Natural killer cell (primary cell): ENCODE measurements around the gene USH2A. TPM values are rescaled to one million over a fixed set of nuclear protein-coding genes. Genes with fewer than 3 reads are reported as not detected.

Source experiments
- ATAC-seq, 3 donors: fragments of 150-1000 bp in 2 of 3; fragments of 200-7000 bp in 1 of 3; cut with Tn5 transposase; 1 replicate in 1 of 3; 2 replicates in 2 of 3; pipeline ENCODE4 v1.10.0; 2021; ENCODE audit warnings: mild to moderate bottlenecking in 2 of 3, moderate library complexity in 2 of 3
- DNase-seq, 2 donors: peaks; one replicate each; pipeline versions ENCODE4 v3.0.0 to v3.0.0-alpha.2; 2013 to 2021; ENCODE audit warnings: mixed read lengths in 1 of 2
- H3K27ac ChIP-seq: one replicate; pipeline ENCODE4 v1.5.1; 2013; ENCODE audit warnings: mild to moderate bottlenecking, low read length
- H3K27me3 ChIP-seq: one replicate; pipeline ENCODE4 v1.6.1; 2013; ENCODE audit warnings: low read length; ENCODE audit not compliant: control insufficient read depth, insufficient read depth
- H3K36me3 ChIP-seq: one replicate; pipeline ENCODE4 v1.6.1; 2013; ENCODE audit warnings: low read length; ENCODE audit not compliant: control insufficient read depth, insufficient read depth
- H3K4me1 ChIP-seq: one replicate; pipeline ENCODE4 v1.6.1; 2013; ENCODE audit warnings: low read length; ENCODE audit not compliant: control insufficient read depth, insufficient read depth
- H3K4me3 ChIP-seq: one replicate; pipeline ENCODE4 v1.5.1; 2013; ENCODE audit warnings: low read length
- H3K9me3 ChIP-seq: one replicate; pipeline ENCODE4 v1.6.1; 2013; ENCODE audit warnings: low read length; ENCODE audit not compliant: control insufficient read depth, insufficient read depth
- H3K27ac Mint-ChIP-seq, 2 donors: one replicate each; pipeline ENCODE4 v1.8.0; 2022; ENCODE audit warnings: mild to moderate bottlenecking in 2 of 2, mixed read lengths in 2 of 2, moderate library complexity in 1 of 2
- H3K27me3 Mint-ChIP-seq, 2 donors: one replicate each; pipeline ENCODE4 v1.8.0; 2022; ENCODE audit warnings: low read depth in 2 of 2, mixed read lengths in 2 of 2
- H3K36me3 Mint-ChIP-seq: one replicate; pipeline ENCODE4 v1.8.0; 2022; ENCODE audit warnings: mixed read lengths
- H3K4me1 Mint-ChIP-seq, 2 donors: one replicate each; pipeline ENCODE4 v1.8.0; 2022; ENCODE audit warnings: mixed read lengths in 2 of 2
- H3K4me3 Mint-ChIP-seq: one replicate; pipeline ENCODE4 v1.8.0; 2022; ENCODE audit warnings: mild to moderate bottlenecking, moderate library complexity, mixed read lengths
- H3K9me3 Mint-ChIP-seq, 2 donors: one replicate each; pipeline ENCODE4 v1.8.0; 2022; ENCODE audit warnings: mixed read lengths in 2 of 2
- CTCF ChIP-seq: fragments of 200-600 bp; IDR thresholded peaks from one replicate; pipeline ENCODE4 v1.8.0; 2022; ENCODE audit warnings: antibody characterized with exemption
- WGBS: methylation state at CpG from one replicate; pipeline ENCODE4 v1.1.7; 2013; ENCODE audit warnings: missing lambda C conversion rate; ENCODE audit not compliant: insufficient coverage; 5-methylcytosine and 5-hydroxymethylcytosine counted together
- intact Hi-C: fragments of 100-400 bp; cut with micrococcal nuclease; formaldehyde crosslinking; loops from one replicate; pipeline ENCODE4 v1.14.2; 2022
- total RNA-seq, 4 donors: library from RNA; stranded (reverse); fragments of 120-200 nt in 1 of 4; gene quantifications; one replicate each; pipeline versions ENCODE4 v1.2.3 to v1.2.4, GENCODE V29; 2013 to 2022

Gene USH2A
- total RNA-seq, 3 donors from 2014 or later (not counting 1 experiment from before 2014, with no cell fraction given): not detected

DNA sequence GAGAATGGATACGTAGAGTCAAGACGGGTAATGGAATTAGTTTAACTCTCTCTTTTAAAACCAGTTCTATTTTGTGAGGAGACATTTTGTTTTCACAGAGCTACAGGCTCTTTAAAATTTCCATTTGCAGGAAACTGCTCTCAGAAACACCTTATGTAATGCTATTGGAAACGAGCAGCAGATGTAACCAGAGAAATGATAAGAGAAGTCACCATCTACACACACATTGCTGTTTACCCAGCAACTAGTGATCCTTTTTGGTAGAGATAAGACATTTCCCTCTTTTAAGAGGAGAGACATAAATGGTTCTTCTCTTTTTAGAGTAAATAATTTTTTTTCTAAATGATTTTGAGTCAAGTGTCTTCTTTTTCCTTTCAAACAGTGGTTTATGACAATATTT, 775.5 kb downstream of the USH2A start:
- no peak overlapping the region for H3K4me3 Mint-ChIP-seq

DNA sequence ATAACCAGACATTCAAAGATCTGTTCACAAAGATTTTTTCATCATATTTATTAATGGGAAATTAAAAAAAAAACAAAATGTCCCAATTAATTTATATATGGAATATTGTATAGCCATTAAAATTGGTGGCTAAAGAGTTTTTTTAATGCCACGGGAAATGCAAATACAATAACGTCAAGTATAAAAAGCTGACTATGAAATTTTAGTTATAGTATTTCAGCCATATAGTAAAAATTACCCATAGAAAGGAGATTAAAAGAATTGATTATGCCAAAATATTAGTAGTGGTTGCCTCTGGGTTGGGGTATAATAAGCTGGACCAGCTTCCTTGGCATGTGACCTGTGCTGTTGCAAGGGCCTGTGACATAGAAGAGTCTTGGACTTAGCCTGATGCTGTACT, 777.4 kb downstream of the USH2A start:
- Mint-ChIP-seq H3K27me3 (no peaks in the 10 kb centered on the region), H3K4me3 (no peak overlapping the region), H3K27ac (no peak overlapping the region), H3K36me3 (no peaks in the 10 kb centered on the region), H3K9me3 (peaks cover 6 to 11% of the 10 kb centered on the region in 2 donors), H3K4me1 (no peaks in the 10 kb centered on the region)
- no CpG with 5 or more reads among the region's 2 CpGs for WGBS
- ATAC-seq (no peak), DNase-seq (no peak)
- Histone ChIP-seq H3K27ac (no peak overlapping the region), H3K4me3 (no peak overlapping the region), H3K36me3 (no peaks in the 10 kb centered on the region), H3K9me3 (peaks cover 2% of the 10 kb centered on the region), H3K4me1 (no peaks in the 10 kb centered on the region), H3K27me3 (no peaks in the 10 kb centered on the region)
- no peak for TF ChIP-seq CTCF
- intact Hi-C loops: no loop called here

More for the DNA sequence above, 775.5 kb downstream of the USH2A start:
- peaks cover 6 to 11% of the 10 kb centered on the region in 2 donors for H3K9me3 Mint-ChIP-seq
- peaks cover 2% of the 10 kb centered on the region for H3K9me3 ChIP-seq
- no peaks in the 10 kb centered on the region for H3K27me3 Mint-ChIP-seq
- DNase-seq (no peak), ATAC-seq (no peak)
- H3K36me3 ChIP-seq: no peaks in the 10 kb centered on the region
- H3K4me1 Mint-ChIP-seq: no peaks in the 10 kb centered on the region
- H3K27ac ChIP-seq: no peak overlapping the region
- H3K27me3 ChIP-seq: no peaks in the 10 kb centered on the region
- no peak overlapping the region for H3K4me3 ChIP-seq
- H3K4me1 ChIP-seq: no peaks in the 10 kb centered on the region
- TF ChIP-seq CTCF: no peak
- H3K27ac Mint-ChIP-seq: no peak overlapping the region
- H3K36me3 Mint-ChIP-seq: no peaks in the 10 kb centered on the region
- intact Hi-C loops: no loop called here
- 91% methylated on average over 2 of the region's 3 CpGs for WGBS

- peaks cover 2% of the 10 kb centered on the region for H3K9me3 ChIP-seq
- H3K4me1 Mint-ChIP-seq: no peaks in the 10 kb centered on the region
- no peaks in the 10 kb centered on the region for H3K36me3 ChIP-seq
- no peaks in the 10 kb centered on the region for H3K4me1 ChIP-seq
- no peaks in the 10 kb centered on the region for H3K36me3 Mint-ChIP-seq
- no peaks in the 10 kb centered on the region for H3K27me3 Mint-ChIP-seq
- intact Hi-C loops: no loop called here
- WGBS: 94% methylated on average over 4 of the region's 4 CpGs
- no peaks in the 10 kb centered on the region for H3K27me3 ChIP-seq
- DNase-seq (no peak), ATAC-seq (no peak)
- TF ChIP-seq CTCF: no peak
- no peak overlapping the region for H3K27ac Mint-ChIP-seq
- peaks cover 6 to 11% of the 10 kb centered on the region in 2 donors for H3K9me3 Mint-ChIP-seq
- no peak overlapping the region for H3K4me3 ChIP-seq
- H3K27ac ChIP-seq: no peak overlapping the region
- no peak overlapping the region for H3K4me3 Mint-ChIP-seq
These were observed 778.1 kb downstream of the USH2A start for GRCh38 chr1:215645182-215645581.

DNA sequence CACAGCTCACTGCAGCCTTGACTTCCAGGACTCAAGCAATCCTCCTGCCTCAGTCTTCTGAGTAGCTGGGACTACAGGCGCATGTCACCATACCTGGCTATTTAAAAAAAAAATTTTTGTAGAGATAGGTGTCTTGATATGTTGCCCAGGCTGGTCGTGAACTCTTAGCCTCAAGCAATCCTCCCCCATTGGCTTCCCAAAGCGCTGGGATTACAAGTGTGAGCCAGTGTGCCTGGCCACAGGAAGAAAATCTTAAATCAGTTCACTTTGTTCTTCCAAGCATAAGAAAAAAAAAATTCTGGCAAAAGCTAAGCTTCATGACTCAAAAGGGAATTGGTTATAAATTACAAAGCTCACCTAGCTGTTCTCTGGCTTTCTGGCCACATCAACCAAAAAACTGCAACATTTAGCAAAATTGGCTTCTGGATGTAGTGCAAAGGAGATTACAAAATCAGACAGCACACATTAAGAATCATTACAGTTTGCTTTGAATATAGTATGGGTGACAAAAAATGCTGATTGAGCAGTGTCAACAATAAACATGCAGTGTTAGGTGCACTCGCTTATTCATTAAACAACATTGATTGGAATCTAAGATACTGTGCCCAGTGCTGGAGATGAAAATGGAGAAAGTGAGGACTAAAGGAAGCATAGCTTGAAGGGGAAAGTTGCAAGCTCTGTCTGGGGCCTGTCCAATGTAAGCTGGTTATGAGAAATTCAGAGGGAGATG, 779.5 kb downstream of the USH2A start:
- H3K4me3 Mint-ChIP-seq: no peak overlapping the region
- ATAC-seq: no peak

More for the DNA sequence above, 779.5 kb downstream of the USH2A start:
- Histone ChIP-seq H3K27me3 (no peaks in the 10 kb centered on the region), H3K36me3 (no peaks in the 10 kb centered on the region), H3K4me3 (no peak overlapping the region), H3K27ac (no peak overlapping the region), H3K4me1 (no peaks in the 10 kb centered on the region), H3K9me3 (peaks cover 2% of the 10 kb centered on the region)
- DNase-seq: no peak
- no peak overlapping the region for H3K27ac Mint-ChIP-seq
- H3K36me3 Mint-ChIP-seq: no peaks in the 10 kb centered on the region
- no peaks in the 10 kb centered on the region for H3K4me1 Mint-ChIP-seq
- WGBS: 83% methylated on average over 3 of the region's 4 CpGs
- no peak for TF ChIP-seq CTCF
- intact Hi-C loops: no loop called here
- no peaks in the 10 kb centered on the region for H3K27me3 Mint-ChIP-seq
- peaks cover 6 to 11% of the 10 kb centered on the region in 2 donors for H3K9me3 Mint-ChIP-seq
